ENCODE data around the gene C19orf85. TPM values are rescaled to one million over a fixed set of nuclear protein-coding genes. Genes with fewer than 3 reads are reported as not detected.

C19orf85 gene
- polyA plus RNA-seq, 3 donors = not detected

- no peak for DNase-seq (ENCODE audit: extremely low read depth in 1 of 11, low read depth in 9 of 11, low spot score in 4 of 11)
Measured at GRCh38 chr19:55491546-55492360, 27.2 kb upstream of the C19orf85 start.

- DNase-seq (ENCODE audit: extremely low read depth in 1 of 11, low read depth in 9 of 11, low spot score in 4 of 11) = no peak
Measured at GRCh38 chr19:55490478-55491432, 26.2 kb upstream of the C19orf85 start.

DNA sequence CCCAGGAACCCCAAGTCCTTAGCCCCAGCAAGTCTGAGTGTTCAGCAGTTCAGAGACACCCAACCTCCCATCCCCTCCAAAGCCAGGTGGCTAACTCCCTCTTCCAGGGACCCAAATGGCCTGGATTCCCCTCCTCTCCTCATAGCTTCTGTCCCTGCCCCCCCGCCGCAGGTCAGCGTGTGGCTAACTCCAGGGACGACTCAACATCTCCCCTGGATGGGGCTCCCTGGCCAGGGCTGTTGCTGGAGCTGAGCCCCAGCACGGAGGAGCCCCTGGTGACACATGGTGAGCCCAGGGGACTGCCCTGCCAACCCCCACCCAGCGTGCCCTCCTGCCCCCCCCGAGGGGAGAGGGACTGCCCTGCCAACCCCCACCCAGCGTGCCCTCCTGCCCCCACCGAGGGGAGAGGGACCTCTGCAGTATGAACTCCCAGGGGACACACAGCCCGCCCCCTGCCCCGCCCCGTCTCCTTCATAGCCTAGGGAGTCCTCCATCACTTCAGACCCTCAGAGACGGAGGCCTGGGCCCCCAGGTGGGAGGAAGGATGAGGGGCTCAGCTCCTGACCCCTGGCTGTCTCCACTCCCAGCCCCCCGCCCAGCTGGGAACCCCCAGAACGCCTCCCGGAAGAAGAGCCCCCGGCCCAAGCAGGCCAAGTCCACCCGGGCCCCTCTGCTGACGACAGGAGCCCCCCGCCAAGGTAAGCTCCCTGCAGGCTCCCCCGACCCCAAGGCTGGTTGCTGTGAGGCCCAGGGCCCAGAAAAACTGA, 25.3 kb upstream of the C19orf85 start:
- no peak for DNase-seq (ENCODE audit: extremely low read depth in 1 of 11, low read depth in 9 of 11, low spot score in 4 of 11)

DNA sequence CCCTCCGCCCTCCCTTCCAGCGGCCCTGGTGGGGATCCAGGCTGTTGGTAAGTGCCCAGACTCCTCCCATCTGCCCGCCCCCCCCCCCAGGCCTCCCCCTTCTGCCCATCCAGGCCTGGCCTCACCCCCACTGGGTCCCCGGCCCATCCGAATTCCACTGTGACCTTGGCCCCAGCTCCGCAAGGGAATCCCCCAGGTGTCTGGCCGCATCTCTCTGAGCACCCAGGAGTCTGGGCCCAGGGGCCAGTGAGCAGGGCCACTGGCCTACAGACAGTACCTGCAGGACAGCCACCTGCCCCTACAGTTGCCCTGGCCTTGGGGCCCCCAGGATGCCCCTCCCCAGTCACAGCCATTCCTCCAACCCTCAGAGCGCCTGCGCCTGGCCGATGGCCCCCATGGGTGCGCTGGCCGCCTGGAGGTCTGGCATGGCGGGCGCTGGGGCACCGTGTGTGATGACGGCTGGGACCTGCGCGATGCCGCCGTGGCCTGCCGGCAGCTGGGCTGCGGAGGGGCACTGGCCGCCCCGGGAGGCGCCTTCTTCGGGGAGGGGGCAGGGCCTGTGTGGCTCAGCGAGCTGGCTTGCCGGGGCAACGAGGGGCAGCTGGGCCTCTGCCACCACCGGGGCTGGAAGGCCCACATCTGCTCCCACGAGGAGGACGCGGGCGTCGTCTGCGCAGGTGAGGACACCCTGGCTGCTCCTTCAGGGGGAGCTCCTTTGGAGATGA, 24.6 kb upstream of the C19orf85 start:
- DNase-seq (ENCODE audit: extremely low read depth in 1 of 11, low read depth in 9 of 11, low spot score in 4 of 11) = no peak

GRCh38 chr19:55487924-55488687, 23.6 kb upstream of the C19orf85 start, which contains the start of gene SSC5D:
TSS of gene SSC5D (plus strand) at chr19:55488436. CDS start at chr19:55488590, 154 bp downstream.
- DNase-seq (ENCODE audit: extremely low read depth in 1 of 11, low read depth in 9 of 11, low spot score in 4 of 11) = no peak

GRCh38 chr19:55486971-55487923, 22.7 kb upstream of the C19orf85 start:
- DNase-seq (ENCODE audit: extremely low read depth in 1 of 11, low read depth in 9 of 11, low spot score in 4 of 11) = no peak

- DNase-seq (ENCODE audit: extremely low read depth in 1 of 11, low read depth in 9 of 11, low spot score in 4 of 11) = no peak
Measured at GRCh38 chr19:55486043-55486970, 21.8 kb upstream of the C19orf85 start.

DNA sequence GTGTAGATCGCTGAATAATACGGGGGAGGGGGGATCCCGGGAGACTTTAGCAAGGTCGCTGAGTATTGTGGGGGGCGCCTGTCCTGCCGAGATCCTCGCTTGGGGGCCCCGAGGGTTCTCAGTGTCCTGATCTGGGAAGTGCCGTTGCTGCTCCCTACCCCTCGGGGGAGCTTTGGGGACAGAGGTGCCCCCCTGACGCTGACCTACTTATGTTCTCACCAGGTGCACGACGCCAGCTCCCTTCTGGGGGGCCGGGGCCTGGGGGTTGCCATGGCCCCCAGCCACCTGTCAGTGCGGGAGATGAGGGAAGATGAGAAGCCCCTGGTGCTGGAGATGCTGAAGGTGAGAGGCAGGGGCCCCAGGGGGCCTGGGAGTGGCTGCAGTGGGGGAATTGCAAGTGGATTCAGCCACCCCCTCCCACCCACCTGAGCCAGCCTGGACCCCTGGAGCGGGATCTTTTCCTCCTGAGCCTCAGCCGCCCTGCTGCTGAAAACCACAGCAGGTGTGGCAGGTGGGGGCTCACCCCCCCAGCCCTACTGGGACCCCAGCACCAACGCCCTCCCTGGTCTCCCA, 21.0 kb upstream of the C19orf85 start:
- DNase-seq (ENCODE audit: extremely low read depth in 1 of 11, low read depth in 9 of 11, low spot score in 4 of 11) = no peak

GRCh38 chr19:55484593-55485438, 20.3 kb upstream of the C19orf85 start, which contains the start of gene NAT14:
TSS of gene NAT14 (plus strand) at chr19:55485188. CDS start at chr19:55485709, 521 bp downstream.
- peak in 2 of 11 donors; percentile 68 to 75 for DNase-seq (ENCODE audit: extremely low read depth in 1 of 11, low read depth in 9 of 11, low spot score in 4 of 11)

DNA sequence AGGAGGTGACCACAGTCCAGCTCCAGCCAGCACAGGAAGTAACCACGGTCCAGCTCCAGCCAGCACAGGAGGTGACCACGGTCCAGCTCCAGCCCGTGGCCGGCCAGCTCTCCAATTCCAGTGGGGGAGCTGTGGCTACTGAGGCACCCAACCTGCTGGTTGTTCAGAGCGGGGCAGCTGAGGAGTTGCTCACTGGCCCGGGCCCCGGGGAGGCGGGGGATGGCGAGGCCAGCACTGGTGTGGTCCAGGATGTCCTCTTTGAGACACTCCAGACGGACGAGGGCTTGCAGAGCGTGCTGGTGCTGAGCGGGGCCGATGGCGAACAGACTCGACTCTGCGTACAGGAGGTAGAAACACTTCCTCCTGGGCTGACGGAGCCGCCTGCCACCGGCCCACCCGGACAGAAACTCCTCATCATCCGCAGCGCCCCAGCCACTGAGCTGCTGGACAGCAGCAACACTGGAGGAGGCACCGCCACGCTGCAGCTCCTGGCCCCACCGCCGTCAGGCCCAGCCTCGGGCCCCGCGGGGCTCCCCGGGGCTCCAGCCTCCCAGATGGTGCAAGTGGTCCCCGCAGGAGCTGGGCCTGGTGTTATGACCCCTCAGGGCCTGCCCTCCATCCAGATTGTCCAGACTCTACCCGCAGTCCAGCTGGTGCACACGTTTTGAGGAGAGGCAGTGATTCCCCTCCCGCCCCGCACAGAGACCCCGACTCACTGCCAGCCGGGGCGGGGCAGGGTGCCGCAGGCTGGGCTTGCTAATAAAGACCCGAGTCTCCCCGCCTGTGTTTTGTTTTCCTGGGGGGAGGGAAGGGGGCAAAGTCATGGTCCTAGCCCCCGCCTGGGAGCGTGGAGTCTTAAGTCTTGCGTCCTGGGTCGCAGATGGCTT, 19.4 kb upstream of the C19orf85 start:
- no peak for DNase-seq (ENCODE audit: extremely low read depth in 1 of 11, low read depth in 9 of 11, low spot score in 4 of 11)

- DNase-seq (ENCODE audit: extremely low read depth in 1 of 11, low read depth in 9 of 11, low spot score in 4 of 11) = no peak
Measured at GRCh38 chr19:55482967-55483705, 18.6 kb upstream of the C19orf85 start.

- DNase-seq (ENCODE audit: extremely low read depth in 1 of 11, low read depth in 9 of 11, low spot score in 4 of 11) = no peak
Measured at GRCh38 chr19:55482156-55482961, 17.8 kb upstream of the C19orf85 start.
